ENCODE results near the gene CCDC188.

The CCDC188 gene

GRCh38 chr22:20184501-20185165, 33.8 kb upstream of the CCDC188 start:
- DNase-seq (ENCODE audit: low spot score): no peak

- no peak for DNase-seq (ENCODE audit: low spot score)
These were observed 33.0 kb upstream of the CCDC188 start for GRCh38 chr22:20183823-20184222.

GRCh38 chr22:20183101-20183500, 32.2 kb upstream of the CCDC188 start:
- no peak for DNase-seq (ENCODE audit: low spot score)

- no peak for DNase-seq (ENCODE audit: low spot score)
These were observed 31.5 kb upstream of the CCDC188 start for GRCh38 chr22:20182365-20182764.

- DNase-seq (ENCODE audit: low spot score): no peak
These were observed 31.0 kb upstream of the CCDC188 start for GRCh38 chr22:20181884-20182236.

- no peak for DNase-seq (ENCODE audit: low spot score)
These were observed 30.5 kb upstream of the CCDC188 start for GRCh38 chr22:20181194-20181883.

GRCh38 chr22:20180640-20181039, 29.8 kb upstream of the CCDC188 start:
- DNase-seq (ENCODE audit: low spot score): no peak

GRCh38 chr22:20180245-20180630, 29.4 kb upstream of the CCDC188 start:
- DNase-seq (ENCODE audit: low spot score): no peak

GRCh38 chr22:20179455-20180244, 28.8 kb upstream of the CCDC188 start:
- DNase-seq (ENCODE audit: low spot score): no peak

GRCh38 chr22:20178915-20179227, 28.0 kb upstream of the CCDC188 start:
- DNase-seq (ENCODE audit: low spot score): no peak

- DNase-seq (ENCODE audit: low spot score): no peak
These were observed 27.4 kb upstream of the CCDC188 start for GRCh38 chr22:20178075-20178914.

- no peak for DNase-seq (ENCODE audit: low spot score)
These were observed 26.5 kb upstream of the CCDC188 start for GRCh38 chr22:20177217-20177911.

GRCh38 chr22:20176421-20177085, 25.7 kb upstream of the CCDC188 start:
- no peak for DNase-seq (ENCODE audit: low spot score)

- no peak for DNase-seq (ENCODE audit: low spot score)
These were observed 24.7 kb upstream of the CCDC188 start for GRCh38 chr22:20175597-20175900.

- no peak for DNase-seq (ENCODE audit: low spot score)
These were observed 24.1 kb upstream of the CCDC188 start for GRCh38 chr22:20174785-20175596.

GRCh38 chr22:20173772-20174171, 22.9 kb upstream of the CCDC188 start:
- no peak for DNase-seq (ENCODE audit: low spot score)

GRCh38 chr22:20173246-20173645, 22.4 kb upstream of the CCDC188 start:
- DNase-seq (ENCODE audit: low spot score): no peak

GRCh38 chr22:20172141-20172613, 21.3 kb upstream of the CCDC188 start:
- no peak for DNase-seq (ENCODE audit: low spot score)

GRCh38 chr22:20171288-20172140, 20.7 kb upstream of the CCDC188 start:
- no peak for DNase-seq (ENCODE audit: low spot score)
